ENCODE measurements around the gene NTRK2.

Gene NTRK2

GRCh38 chr9:84742261-84742660, 72.7 kb downstream of the NTRK2 start:
- DNase-seq, result no peak

GRCh38 chr9:84744195-84744594, 74.7 kb downstream of the NTRK2 start:
- no peak for DNase-seq

GRCh38 chr9:84744726-84745125, 75.2 kb downstream of the NTRK2 start:
- no peak for DNase-seq

GRCh38 chr9:84748112-84748511, 78.6 kb downstream of the NTRK2 start:
- DNase-seq, result no peak

- no peak for DNase-seq
Observed at GRCh38 chr9:84750152-84750865, 80.8 kb downstream of the NTRK2 start.

- DNase-seq, result no peak
Observed at GRCh38 chr9:84751921-84752320, 82.4 kb downstream of the NTRK2 start.

- no peak for DNase-seq
Observed at GRCh38 chr9:84754461-84754860, 84.9 kb downstream of the NTRK2 start.

- no peak for DNase-seq
Observed at GRCh38 chr9:84754881-84755280, 85.4 kb downstream of the NTRK2 start.

GRCh38 chr9:84755380-84755779, 85.9 kb downstream of the NTRK2 start:
- DNase-seq, result no peak

GRCh38 chr9:84756171-84756570, 86.6 kb downstream of the NTRK2 start:
- DNase-seq, result no peak

GRCh38 chr9:84756731-84757130, 87.2 kb downstream of the NTRK2 start:
- no peak for DNase-seq

- DNase-seq, result no peak
Observed at GRCh38 chr9:84758817-84759216, 89.3 kb downstream of the NTRK2 start.

GRCh38 chr9:84759300-84759750, 89.8 kb downstream of the NTRK2 start:
- DNase-seq, result no peak

GRCh38 chr9:84759804-84760203, 90.3 kb downstream of the NTRK2 start:
- no peak for DNase-seq

- no peak for DNase-seq
Observed at GRCh38 chr9:84761137-84761808, 91.7 kb downstream of the NTRK2 start.

GRCh38 chr9:84772511-84772910, 103.0 kb downstream of the NTRK2 start:
- no peak for DNase-seq

GRCh38 chr9:84773022-84773421, 103.5 kb downstream of the NTRK2 start:
- DNase-seq, result no peak

GRCh38 chr9:84775056-84775643, 105.6 kb downstream of the NTRK2 start:
- DNase-seq, result no peak

- no peak for DNase-seq
Observed at GRCh38 chr9:84778570-84778969, 109.0 kb downstream of the NTRK2 start.

- DNase-seq, result no peak
Observed at GRCh38 chr9:84779883-84780282, 110.4 kb downstream of the NTRK2 start.

- no peak for DNase-seq
Observed at GRCh38 chr9:84780385-84780784, 110.9 kb downstream of the NTRK2 start.

- no peak for DNase-seq
Observed at GRCh38 chr9:84781458-84781857, 111.9 kb downstream of the NTRK2 start.

- DNase-seq, result no peak
Observed at GRCh38 chr9:84781931-84782866, 112.7 kb downstream of the NTRK2 start.

Data from NCI-H2227 treated with DMSO at 0.1 percent for 48 hours (cell line).